ENCODE results near the gene LYVE1.

The LYVE1 gene

GRCh38 chr11:10519630-10520029 is 48.8 kb downstream of the LYVE1 start:
- no peak for DNase-seq

GRCh38 chr11:10518891-10519290 is 49.6 kb downstream of the LYVE1 start:
- no peak for DNase-seq

- no peak for DNase-seq
Measured at GRCh38 chr11:10518123-10518522, 50.3 kb downstream of the LYVE1 start.

- no peak for DNase-seq
Measured at GRCh38 chr11:10515418-10515817, 53.0 kb downstream of the LYVE1 start.

- DNase-seq = no peak
Measured at GRCh38 chr11:10514709-10515108, 53.8 kb downstream of the LYVE1 start.

- DNase-seq = no peak
Measured at GRCh38 chr11:10514202-10514601, 54.3 kb downstream of the LYVE1 start.

GRCh38 chr11:10511181-10511621 is 57.3 kb downstream of the LYVE1 start:
- no peak for DNase-seq
